ENCODE data around the gene RHBDL1. TPM values are rescaled to one million over a fixed set of nuclear protein-coding genes. Genes with fewer than 3 reads are reported as not detected.
A peak's percentile ranks its signal among the peaks of the same experiment; 100 is the strongest.

The RHBDL1 gene
- total RNA-seq, 1 experiment from 2014 or later, result 0.16 TPM

DNA sequence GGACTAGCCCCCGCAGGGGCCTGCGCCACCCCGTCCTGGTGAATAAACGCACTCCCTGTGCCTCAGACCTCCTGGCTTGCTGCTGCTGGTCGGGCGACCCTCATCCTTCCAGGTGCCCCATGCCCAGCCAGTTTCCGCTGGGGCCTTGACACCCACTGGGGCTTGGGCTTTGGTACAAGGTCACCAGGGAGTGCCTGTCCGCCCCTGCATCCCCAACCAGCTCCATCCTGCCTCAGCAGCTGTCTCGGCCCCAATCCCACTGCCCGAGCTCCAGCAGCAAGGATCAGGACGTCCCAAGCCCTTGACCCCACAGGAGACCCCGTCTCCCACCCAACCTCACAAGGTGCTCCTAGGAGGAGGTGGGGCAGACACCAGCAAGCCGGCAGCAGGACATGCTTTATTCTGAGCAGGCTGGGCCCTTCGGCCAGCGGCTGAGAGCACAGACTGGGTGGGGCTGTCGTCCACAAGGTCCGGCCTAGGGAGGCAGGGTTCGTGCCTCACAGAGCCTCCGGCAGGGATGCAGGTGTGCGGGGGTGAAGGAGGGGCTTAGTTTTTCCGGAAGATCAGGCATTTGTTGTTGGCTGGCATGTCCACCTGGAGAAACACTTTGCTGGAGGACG lies 41.3 kb upstream of the RHBDL1 start:
- Histone ChIP-seq H3K36me3 (peaks cover 9% of the 10 kb centered on the region), H3K4me3 (no peak overlapping the region), H3K9me3 (no peaks in the 10 kb centered on the region), H3K27me3 (no peaks in the 10 kb centered on the region)
- no peak for DNase-seq

DNA sequence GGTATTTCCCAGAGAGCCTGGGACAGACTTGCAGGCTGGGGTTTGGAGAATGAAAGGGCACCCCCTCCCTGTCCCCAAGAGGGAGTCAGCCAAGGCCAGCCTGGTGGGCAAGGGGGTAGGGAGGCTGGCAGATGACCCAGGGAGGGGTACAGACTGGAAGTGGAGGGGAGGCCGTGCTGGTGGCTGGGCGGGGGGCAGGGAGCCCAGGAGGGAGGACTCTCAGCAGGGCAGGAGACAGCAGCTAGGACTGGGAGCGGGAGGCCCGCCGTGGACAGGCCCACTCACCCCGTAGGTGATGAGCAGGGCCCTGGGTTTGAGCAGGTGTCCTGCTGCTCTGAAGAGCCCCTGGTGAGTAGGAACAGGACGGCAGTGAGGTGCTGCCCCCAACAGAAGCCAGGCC lies 40.5 kb upstream of the RHBDL1 start:
- H3K27me3 ChIP-seq, result no peaks in the 10 kb centered on the region
- H3K36me3 ChIP-seq, result peaks cover 9% of the 10 kb centered on the region
- DNase-seq, result no peak
- no peaks in the 10 kb centered on the region for H3K9me3 ChIP-seq
- H3K4me3 ChIP-seq, result peak overlapping the region; percentile 63

DNA sequence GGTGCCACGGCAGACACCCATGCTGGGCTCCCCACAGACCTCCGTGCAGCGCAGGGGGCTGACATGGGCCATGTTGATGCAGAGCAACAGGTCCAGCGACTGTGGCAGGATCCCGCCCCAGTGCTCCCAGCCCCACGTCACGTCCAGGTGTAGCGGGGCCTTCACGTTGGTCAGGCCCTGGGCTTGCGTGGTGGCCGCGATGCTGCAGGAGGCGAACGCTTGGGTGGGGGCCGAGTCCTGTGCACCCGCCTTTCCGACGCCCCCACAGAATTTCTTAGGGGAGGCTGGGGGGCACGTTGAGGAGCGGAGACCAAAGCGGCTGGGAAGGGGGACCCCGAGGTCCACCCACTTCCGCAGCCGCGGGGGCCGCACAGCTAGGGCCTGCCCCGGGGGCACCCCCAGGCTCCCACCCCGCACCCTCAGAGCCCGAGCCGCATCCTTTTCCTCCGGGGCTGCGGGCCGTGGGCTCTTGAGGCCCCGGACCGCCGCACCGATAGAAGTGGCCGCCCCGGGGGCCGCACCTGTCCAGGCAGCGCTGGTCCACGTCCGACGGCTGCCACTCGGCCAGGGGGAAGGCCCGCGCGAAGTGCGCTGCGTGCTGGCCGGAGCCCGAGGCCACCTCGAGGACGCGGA lies 39.8 kb upstream of the RHBDL1 start:
- peak overlapping the region; percentile 63 for H3K4me3 ChIP-seq
- H3K27me3 ChIP-seq, result no peaks in the 10 kb centered on the region
- no peaks in the 10 kb centered on the region for H3K9me3 ChIP-seq
- no peak for DNase-seq
- peaks cover 9% of the 10 kb centered on the region for H3K36me3 ChIP-seq

DNA sequence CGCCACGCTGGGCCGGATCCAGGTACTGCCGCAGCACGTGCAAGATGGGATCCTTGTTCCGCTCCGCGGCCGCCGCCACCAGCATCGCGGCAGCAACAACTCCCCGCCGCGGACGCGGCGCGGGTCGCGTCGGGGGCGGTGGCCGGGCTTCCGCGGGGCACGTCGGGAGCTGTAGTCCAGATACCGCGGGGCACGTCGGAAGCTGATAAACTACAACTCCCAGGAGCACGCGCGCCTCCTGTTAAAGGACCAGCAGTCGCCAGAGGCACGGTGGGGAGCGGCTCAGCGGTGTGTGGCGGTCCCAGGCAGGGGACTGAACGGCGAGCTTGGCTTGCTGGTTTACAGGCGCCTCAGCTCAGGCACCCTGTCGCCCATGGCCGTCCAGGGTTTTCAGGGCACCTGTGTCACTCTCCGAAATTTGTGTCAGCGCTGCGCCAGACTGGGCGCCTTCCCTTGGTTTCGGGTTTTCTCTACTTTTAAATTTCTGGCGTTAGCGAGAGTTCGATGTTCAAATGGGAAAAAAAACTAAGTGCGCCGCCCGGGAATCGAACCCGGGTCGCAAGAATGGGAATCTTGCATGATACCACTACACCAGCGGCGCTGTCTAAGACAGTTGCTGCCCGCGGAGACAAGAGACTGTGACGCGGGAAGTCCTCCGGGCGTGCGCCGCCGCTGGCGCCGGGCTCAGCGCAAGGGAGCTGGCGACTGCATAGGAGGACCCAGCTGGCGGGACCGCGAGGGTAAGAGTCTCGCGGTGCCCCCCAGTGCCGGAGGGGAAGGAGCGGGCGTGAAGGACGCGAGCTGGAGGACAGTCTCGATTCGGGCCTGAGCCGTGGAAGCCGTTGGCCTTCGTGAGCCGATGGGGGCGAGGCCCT lies 39.0 kb upstream of the RHBDL1 start, which contains the start of gene METTL26:
Gene METTL26, minus strand, starts transcription at position 100 of the 875 bp plus-strand sequence. Its CDS starts 15 bp downstream, at position 85.
- H3K4me3 ChIP-seq, result peak within 1 kb of the TSS; percentile 63
- H3K9me3 ChIP-seq, result no peaks in the 10 kb centered on the region
- no peaks in the 10 kb centered on the region for H3K27me3 ChIP-seq
- DNase-seq, result peak; percentile 95
- peaks cover 9% of the 10 kb centered on the region for H3K36me3 ChIP-seq

DNA sequence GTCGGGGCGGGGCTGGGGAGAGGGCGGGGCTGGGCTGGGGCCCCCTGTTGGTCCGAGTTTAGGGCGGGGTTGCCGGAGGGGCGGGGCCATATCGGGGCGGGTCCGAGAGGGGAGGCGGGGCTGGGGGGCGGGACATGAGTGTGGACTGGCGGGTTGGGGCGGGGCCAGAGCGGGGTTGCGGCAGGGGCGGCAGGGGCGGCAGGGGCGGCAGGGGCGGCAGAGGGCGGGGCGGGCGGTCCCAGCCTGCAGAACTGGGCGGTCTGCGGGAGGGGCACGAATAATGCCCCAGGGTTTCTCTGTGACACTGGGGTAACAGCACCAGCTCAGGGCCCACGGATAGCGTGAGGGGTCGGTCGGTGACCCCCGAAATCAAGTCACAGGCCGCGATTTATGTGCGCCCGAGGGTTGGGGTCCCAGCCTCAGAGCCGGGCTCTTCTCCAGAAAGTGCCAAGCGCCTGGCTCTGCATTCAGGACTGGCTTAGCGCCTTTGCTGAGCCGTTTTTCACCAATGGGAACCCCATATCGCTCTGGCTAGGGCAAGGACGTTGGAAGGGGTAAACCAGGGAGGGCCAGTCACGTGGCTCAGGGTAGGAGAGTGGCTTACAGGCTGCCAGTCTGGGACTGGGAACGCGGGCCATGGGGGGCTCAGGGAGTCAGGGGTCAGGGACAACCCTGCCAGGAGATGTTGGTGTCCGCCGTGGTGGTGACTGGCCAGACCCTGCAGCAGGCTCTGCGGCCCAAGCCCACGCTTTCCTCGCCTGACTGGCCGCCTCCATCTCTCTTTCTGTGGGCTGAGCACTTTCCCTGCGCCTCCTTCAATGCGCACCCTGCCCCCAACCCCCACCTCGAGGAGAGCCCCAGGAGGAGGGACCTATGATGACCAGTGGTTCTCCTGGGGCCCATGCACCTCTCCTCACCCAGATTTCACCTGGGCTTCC lies 38.1 kb upstream of the RHBDL1 start:
- peak overlapping the region; percentile 63 for H3K4me3 ChIP-seq
- peak; percentile 83 for DNase-seq
- H3K27me3 ChIP-seq, result no peaks in the 10 kb centered on the region
- no peaks in the 10 kb centered on the region for H3K9me3 ChIP-seq
- H3K36me3 ChIP-seq, result peaks cover 9% of the 10 kb centered on the region

DNA sequence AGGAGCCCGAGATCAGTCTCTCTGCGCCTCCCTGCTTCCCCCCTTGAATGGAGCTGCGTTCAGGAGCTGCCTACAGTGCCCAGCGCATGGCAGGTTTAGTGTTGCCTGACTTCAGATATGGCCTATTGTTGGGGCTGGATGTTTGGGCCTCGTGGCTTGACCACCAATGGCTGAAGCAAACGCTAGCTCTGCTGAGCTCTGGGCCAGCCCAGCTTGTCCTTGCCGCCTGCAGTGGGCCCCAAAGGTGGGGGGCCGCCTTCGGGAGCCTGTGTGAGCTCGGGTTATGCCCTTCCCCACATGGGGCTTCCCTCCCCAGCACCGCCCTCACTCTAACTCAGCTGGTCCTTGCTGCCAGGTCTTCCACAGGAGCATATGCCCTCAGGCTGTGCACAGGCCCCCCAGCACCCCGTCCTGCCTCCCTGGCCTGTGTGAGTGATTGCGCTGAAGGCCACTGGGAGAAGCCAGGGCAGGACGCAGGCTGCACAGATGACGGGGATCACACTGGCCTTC lies 37.4 kb upstream of the RHBDL1 start:
- no peak for DNase-seq
- H3K4me3 ChIP-seq, result no peak overlapping the region
- no peaks in the 10 kb centered on the region for H3K27me3 ChIP-seq
- H3K9me3 ChIP-seq, result no peaks in the 10 kb centered on the region
- H3K36me3 ChIP-seq, result peaks cover 15% of the 10 kb centered on the region

DNA sequence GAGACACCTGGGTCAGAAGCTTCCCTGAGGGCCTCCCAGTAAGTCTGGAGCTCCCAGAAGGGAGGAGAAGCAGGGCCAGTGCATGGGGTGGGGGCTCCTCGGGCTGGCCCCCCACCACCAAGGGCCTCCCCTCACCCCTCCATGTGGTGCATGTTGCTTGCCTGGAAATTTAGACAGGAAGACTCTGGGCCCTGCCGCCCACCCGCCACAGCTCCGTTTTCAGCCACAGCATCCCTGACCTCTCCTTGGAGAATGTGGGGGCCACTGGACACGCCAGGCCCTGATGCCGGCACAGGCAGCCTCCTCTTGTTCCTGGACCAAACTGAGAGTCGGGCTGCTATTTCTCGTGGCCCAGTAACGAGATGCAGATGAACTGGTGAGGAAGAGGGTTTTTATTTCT lies 36.6 kb upstream of the RHBDL1 start:
- H3K27me3 ChIP-seq, result no peaks in the 10 kb centered on the region
- no peak for DNase-seq
- no peak overlapping the region for H3K4me3 ChIP-seq
- H3K36me3 ChIP-seq, result peaks cover 19% of the 10 kb centered on the region
- no peaks in the 10 kb centered on the region for H3K9me3 ChIP-seq

DNA sequence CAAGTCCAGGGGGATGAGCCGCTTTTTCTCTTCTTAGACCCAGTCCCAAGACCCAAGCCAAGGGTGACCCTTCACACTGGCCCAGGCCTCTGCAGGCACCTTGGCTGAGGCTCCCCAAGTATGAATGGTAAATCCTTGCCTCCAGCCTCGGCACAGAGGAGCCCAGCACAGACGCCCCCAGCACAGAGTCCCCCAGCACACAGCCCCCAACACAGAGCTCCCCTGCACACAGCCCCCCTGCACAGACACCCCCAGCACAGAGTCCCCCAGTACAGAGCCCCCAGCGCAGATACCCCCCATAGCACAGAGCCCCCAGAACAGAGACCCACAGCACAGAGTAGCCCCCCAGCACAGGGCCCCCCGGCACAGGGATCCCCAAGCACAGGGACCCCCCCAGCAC lies 34.9 kb upstream of the RHBDL1 start:
- Histone ChIP-seq H3K36me3 (peaks cover 20% of the 10 kb centered on the region), H3K9me3 (no peaks in the 10 kb centered on the region), H3K27me3 (no peaks in the 10 kb centered on the region), H3K4me3 (no peak overlapping the region)
- DNase-seq, result no peak

DNA sequence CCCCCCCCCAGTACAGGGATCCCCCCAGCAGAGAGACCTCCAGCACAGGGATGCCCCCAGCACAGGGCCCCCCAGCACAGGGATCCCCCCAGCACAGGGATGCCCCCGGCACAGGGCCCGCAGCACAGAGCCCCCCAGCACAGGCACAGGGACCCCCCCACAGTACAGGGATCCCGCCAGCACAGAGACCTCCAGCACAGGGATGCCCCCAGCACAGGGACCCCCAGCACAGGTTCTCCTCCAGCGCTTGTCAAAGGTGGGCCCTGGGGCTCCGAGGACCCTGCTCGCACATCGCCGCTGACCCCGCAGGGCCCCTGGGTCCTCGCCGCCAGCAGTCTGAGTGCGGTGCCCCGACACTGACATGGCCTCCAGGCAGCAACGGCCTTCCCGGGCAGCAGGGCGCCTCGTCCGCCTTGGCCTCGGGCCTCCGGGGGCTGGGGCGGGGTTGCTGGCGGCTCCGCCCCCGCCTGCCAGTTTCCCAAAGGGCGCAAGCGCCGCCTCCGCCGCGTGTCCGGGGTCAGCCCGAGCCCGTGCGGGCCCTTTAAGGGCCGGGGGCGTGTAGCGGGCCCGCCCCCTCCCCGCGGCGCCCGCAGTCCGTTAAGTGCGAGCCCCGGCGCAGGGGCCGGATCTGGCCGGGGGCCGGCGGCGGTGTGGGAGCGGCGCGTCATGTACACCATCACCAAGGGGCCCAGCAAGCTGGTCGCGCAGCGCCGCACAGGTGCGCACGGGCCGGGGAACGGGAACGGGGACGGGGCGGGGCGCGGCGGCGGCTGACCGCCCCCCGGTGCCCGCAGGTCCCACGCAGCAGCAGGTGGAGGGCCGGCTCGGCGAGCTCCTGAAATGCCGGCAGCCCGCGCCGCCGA lies 33.9 kb upstream of the RHBDL1 start, which contains the start of gene MCRIP2:
Gene MCRIP2, plus strand, starts transcription at position 503 of the 863 bp plus-strand sequence. Its CDS starts 164 bp downstream, at position 667.
- H3K9me3 ChIP-seq, result no peaks in the 10 kb centered on the region
- H3K36me3 ChIP-seq, result peaks cover 20% of the 10 kb centered on the region
- H3K27me3 ChIP-seq, result no peaks in the 10 kb centered on the region
- DNase-seq, result peak; percentile 91
- H3K4me3 ChIP-seq, result peak within 1 kb of the TSS; percentile 63

DNA sequence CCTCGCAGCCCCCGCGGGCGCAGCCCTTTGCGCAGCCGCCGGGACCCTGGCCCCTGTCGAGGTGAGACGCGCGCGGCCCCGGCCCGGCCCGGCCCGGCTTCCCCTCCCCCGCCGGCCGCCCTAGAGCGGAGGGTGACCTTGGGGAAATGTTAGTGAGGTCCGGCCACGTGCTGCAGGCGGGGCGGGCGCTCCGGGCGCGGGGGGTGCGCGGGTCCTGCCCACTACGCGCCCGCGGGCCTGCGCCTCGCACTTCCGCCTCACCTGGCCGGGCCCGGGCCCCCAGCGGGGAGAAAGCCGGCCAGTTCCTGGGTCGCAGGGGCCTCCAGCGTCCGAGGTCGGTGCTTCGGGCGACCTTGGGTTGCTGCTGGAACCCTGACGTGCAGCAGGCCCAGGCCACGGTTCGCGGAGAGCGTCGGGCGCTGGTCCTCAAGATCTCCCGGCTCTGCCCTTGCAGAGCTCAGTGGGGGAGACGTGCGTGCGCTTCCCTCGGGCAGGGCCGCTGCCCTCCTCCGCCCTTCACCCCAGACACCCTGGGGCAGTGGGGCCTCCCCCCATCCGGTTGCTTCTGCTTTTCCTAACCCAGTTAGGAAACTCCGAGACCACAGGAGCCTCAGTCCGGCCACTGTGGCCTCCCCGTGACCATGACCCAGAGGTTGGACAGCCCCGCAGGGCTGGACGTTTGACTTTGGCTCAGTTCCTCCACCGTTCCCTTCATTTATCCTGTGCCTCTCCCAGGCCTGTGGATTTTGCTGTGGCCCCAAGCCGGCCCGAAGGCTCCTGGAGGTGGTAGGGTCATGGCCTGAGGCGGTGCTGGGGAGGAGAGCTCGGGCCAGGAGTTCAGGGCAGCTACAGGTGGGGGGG lies 33.1 kb upstream of the RHBDL1 start:
- no peaks in the 10 kb centered on the region for H3K9me3 ChIP-seq
- H3K27me3 ChIP-seq, result no peaks in the 10 kb centered on the region
- peak; percentile 56 for DNase-seq
- peaks cover 25% of the 10 kb centered on the region for H3K36me3 ChIP-seq
- H3K4me3 ChIP-seq, result peak overlapping the region; percentile 63

DNA sequence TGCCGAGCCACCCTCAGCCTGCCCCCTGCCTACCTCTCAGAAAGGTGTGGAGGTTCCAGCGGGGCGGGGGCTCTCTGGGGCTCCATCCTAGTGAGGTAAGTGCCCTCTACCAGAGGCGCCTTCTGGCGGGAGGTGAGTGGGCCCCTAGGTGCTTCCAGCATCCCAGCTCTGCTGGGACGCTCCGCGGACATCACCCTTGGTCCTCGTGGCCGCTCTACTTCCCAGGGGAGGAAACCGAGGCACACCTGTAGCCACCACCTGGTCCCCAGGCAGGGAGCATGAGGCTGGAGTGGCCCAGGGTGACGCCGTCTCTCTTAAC lies 32.5 kb upstream of the RHBDL1 start:
- peaks cover 28% of the 10 kb centered on the region for H3K36me3 ChIP-seq
- H3K4me3 ChIP-seq, result peak overlapping the region; percentile 63
- DNase-seq, result no peak
- no peaks in the 10 kb centered on the region for H3K9me3 ChIP-seq
- H3K27me3 ChIP-seq, result no peaks in the 10 kb centered on the region

DNA sequence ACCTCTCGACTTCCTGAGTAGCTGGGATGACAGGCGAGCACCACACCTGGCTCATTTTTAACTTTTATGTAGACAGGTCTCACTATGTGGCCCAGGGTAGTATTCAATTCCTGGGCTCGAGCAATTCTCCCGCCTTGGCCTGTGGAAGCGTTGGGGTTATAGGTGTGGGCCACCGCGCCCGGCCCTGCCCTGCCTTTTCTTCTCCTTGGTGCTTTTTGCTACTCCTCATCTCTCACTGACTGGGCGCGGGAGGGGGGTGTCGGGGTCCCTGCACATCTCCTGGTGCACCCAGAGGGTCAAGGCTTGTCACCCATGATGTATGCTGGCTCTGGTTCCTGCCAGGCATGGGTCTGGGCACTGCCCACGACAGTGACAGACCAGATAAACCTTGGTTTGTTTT lies 30.9 kb upstream of the RHBDL1 start:
- H3K36me3 ChIP-seq, result peaks cover 33% of the 10 kb centered on the region
- no peak overlapping the region for H3K4me3 ChIP-seq
- no peak for DNase-seq
- no peaks in the 10 kb centered on the region for H3K27me3 ChIP-seq
- no peaks in the 10 kb centered on the region for H3K9me3 ChIP-seq

DNA sequence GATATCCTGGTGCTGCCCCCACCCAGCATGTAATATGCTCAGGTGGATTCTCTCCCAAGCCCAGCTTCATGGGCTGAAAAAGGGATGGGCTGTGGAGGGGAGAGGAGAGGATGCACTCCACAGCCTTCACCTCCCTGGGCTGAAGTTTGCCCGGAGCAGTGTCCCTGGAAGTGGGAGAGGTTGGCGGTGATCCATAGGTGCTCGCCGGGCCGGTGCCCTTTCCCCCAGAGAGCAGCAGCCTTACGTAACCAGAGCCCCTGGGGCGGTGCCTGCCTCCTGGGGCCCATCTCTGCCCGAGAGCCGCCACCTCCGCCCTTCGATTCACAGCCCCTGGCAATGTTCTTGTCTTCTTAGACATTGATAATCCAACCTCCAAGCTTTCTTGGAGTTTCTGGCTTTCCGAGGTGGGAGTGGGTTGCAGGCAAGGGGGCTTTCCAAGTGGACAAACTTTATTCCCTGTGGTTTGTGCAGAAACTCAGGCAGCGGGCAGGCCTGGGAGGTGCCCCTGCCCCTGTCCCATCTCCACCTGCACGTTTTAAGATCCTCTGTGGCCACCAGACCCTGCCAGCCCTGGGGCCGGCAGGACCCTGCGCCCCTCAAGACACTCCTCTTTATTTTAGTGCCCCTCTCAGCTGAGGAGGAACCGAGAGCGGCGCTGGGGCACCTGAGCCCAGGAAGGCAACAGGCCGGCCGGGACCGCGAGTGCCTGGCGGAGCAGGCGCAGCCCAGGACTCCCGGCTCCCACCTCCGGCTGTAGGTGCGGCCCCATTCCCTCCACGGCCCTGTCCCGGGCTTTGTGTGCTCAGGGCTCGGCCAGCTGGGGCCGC lies 29.4 kb upstream of the RHBDL1 start:
- Histone ChIP-seq H3K9me3 (no peaks in the 10 kb centered on the region), H3K27me3 (no peaks in the 10 kb centered on the region), H3K36me3 (peaks cover 44% of the 10 kb centered on the region), H3K4me3 (no peak overlapping the region)
- no peak for DNase-seq

DNA sequence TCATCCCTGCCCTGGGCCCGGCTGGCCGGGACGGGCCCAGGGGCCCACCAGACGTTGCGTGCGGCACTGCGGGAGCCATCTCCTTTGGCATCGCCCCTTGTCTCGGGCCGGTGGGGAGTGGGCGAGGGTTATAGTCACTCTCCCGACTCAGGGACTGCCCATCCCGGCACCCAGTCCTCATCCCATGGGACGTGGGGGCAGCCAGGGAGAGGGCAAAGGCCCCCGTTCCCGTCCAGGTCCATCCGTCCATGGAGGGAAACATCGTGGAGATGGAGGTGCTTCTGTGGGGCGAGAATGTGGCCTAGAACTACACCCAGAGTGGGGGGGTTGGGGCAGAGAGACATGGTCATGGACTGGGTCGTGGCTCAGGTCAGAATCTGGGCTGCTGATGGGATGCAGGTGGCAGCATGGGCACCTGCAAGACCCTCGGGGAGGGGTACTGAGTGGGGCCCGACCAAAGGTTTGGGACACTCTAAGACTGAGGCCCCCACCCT lies 28.7 kb upstream of the RHBDL1 start:
- DNase-seq, result no peak
- no peaks in the 10 kb centered on the region for H3K27me3 ChIP-seq

More for the DNA sequence above, 28.7 kb upstream of the RHBDL1 start:
- H3K36me3 ChIP-seq, result peaks cover 48% of the 10 kb centered on the region
- no peak overlapping the region for H3K4me3 ChIP-seq
- H3K9me3 ChIP-seq, result no peaks in the 10 kb centered on the region
